Measurements from ENCODE around the gene DHCR7. TPM values are rescaled to one million over a fixed set of nuclear protein-coding genes. Genes with fewer than 3 reads are reported as not detected.

DHCR7 gene
- total RNA-seq, 3 donors from 2014 or later (not counting 1 experiment from before 2014, with no cell fraction given), result 12.5 to 18.1 (median 15.9) TPM

DNA sequence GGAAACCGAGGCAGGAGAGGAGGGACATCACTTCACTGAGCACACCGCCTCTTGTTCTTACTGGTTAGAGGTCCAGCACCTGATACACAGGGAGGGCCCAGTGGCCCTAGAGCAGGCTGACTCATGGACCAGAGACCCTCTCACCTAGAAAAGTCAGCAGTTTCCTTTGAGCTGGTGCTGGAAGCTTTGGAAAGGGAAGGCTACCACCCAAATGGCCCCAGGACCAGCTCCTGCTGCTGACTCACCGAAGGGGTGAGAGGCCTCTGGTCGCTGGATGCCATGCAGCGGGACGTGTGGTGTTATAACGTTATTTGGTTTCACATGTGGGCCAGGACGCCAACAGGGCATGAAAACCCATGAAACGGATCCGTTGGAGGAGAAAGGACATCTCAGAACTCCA lies 8.6 kb upstream of the DHCR7 start:
- TF ChIP-seq, protein P1, sequence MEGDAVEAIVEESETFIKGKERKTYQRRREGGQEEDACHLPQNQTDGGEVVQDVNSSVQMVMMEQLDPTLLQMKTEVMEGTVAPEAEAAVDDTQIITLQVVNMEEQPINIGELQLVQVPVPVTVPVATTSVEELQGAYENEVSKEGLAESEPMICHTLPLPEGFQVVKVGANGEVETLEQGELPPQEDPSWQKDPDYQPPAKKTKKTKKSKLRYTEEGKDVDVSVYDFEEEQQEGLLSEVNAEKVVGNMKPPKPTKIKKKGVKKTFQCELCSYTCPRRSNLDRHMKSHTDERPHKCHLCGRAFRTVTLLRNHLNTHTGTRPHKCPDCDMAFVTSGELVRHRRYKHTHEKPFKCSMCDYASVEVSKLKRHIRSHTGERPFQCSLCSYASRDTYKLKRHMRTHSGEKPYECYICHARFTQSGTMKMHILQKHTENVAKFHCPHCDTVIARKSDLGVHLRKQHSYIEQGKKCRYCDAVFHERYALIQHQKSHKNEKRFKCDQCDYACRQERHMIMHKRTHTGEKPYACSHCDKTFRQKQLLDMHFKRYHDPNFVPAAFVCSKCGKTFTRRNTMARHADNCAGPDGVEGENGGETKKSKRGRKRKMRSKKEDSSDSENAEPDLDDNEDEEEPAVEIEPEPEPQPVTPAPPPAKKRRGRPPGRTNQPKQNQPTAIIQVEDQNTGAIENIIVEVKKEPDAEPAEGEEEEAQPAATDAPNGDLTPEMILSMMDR (IDR thresholded peaks at IDR 0.05), result no peak
- Histone ChIP-seq H3K27me3 (ENCODE audit: control insufficient read depth, insufficient read depth, low read length) (no peaks in the 10 kb centered on the region), H3K36me3 (ENCODE audit: control insufficient read depth, insufficient read depth, low read length) (peaks cover 57% of the 10 kb centered on the region), H3K4me3 (ENCODE audit: low read length) (no peak overlapping the region), H3K9me3 (ENCODE audit: control insufficient read depth, insufficient read depth, low read length) (no peaks in the 10 kb centered on the region), H3K27ac (ENCODE audit: low read length) (no peak overlapping the region), H3K4me1 (ENCODE audit: control insufficient read depth, insufficient read depth, low read length) (peaks cover 24% of the 10 kb centered on the region)
- DNase-seq (no peak), ATAC-seq (no peak)
- H3K27me3 Mint-ChIP-seq (ENCODE audit: low read depth in 2 of 2), result no peaks in the 10 kb centered on the region
- peak overlapping the region; percentile 55 for H3K4me3 Mint-ChIP-seq
- no peak overlapping the region for H3K27ac Mint-ChIP-seq
- WGBS (ENCODE audit: insufficient coverage), result 94% methylated on average over 10 of the region's 10 CpGs
- H3K4me1 Mint-ChIP-seq, result peaks cover 52 to 55% of the 10 kb centered on the region in 2 donors
- no peaks in the 10 kb centered on the region for H3K9me3 Mint-ChIP-seq
- intact Hi-C loops (cut with micrococcal nuclease), result no loop called here
- peaks cover 27% of the 10 kb centered on the region for H3K36me3 Mint-ChIP-seq

DNA sequence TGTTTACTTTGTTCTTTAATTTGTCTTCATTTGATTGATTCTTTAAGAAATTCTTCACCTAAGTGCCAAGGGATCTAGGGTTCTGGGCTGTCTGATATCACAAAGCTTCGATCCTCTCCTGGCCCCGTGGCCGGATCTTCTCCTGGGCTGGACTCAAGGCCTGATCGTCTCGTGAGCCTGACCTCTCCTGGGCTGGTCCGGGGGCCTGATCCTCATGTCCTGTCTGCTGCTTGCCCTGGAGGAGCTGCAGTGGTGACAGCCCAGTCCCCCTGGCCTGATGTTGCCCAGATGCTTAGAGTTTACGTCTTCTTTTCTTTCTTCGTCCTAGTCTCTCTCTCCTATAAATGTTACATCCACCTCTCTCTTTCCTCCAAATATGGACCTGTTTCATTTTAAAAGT lies 8.1 kb upstream of the DHCR7 start:
- 95% methylated on average over 8 of the region's 8 CpGs for WGBS (ENCODE audit: insufficient coverage)
- no peaks in the 10 kb centered on the region for H3K27me3 ChIP-seq (ENCODE audit: control insufficient read depth, insufficient read depth, low read length)
- Mint-ChIP-seq H3K4me1 (peaks cover 57 to 58% of the 10 kb centered on the region in 2 donors), H3K27ac (no peak overlapping the region), H3K9me3 (no peaks in the 10 kb centered on the region), H3K27me3 (ENCODE audit: low read depth in 2 of 2) (no peaks in the 10 kb centered on the region), H3K4me3 (peak overlapping the region; percentile 55), H3K36me3 (peaks cover 27% of the 10 kb centered on the region)
- intact Hi-C loops (cut with micrococcal nuclease), result no loop called here
- TF ChIP-seq, protein P1 (IDR thresholded peaks at IDR 0.05), result no peak
- no peak overlapping the region for H3K27ac ChIP-seq (ENCODE audit: low read length)
- no peak overlapping the region for H3K4me3 ChIP-seq (ENCODE audit: low read length)
- peaks cover 54% of the 10 kb centered on the region for H3K36me3 ChIP-seq (ENCODE audit: control insufficient read depth, insufficient read depth, low read length)
- ATAC-seq, result no peak
- DNase-seq, result no peak
- no peaks in the 10 kb centered on the region for H3K9me3 ChIP-seq (ENCODE audit: control insufficient read depth, insufficient read depth, low read length)
- H3K4me1 ChIP-seq (ENCODE audit: control insufficient read depth, insufficient read depth, low read length), result peaks cover 27% of the 10 kb centered on the region

DNA sequence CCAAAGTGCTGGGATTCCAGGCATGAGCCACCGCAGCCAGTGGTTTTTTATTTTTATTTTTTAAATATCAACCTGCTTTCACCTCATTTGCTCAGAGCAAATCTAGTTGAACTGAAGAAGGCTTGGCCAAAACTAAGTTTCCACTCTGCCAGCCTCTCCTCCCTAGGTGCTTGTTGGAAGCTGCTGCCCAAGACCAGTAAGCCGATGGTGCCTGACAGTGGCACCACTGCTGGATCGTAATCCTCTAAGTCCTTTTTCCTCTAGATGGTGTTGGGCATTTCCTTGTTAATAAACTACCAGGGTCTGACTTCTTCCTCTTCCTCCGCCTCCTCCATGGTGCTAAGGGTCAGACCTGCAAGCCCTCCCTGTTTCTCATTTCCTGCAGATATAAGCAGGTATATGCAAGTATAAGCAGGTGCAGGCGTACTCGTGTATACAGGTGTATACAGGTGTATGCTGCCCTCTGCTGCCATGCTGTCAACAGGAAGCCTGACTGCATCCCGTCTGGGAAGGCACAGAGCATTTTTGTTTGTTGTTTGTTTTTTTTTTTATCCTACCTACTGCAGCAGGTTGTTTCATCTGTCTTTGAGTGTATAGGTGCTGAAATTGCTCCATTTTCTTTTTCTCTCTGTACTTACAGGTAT lies 6.4 kb upstream of the DHCR7 start:
- TF ChIP-seq, protein P1 (IDR thresholded peaks at IDR 0.05), result no peak
- H3K4me3 ChIP-seq (ENCODE audit: low read length), result no peak overlapping the region
- Mint-ChIP-seq H3K4me3 (peak overlapping the region; percentile 93), H3K9me3 (no peaks in the 10 kb centered on the region), H3K4me1 (peaks cover 52 to 64% of the 10 kb centered on the region in 2 donors), H3K27me3 (ENCODE audit: low read depth in 2 of 2) (no peaks in the 10 kb centered on the region), H3K27ac (peak overlapping the region in 1 of 2 donors; percentile 48), H3K36me3 (peaks cover 10% of the 10 kb centered on the region)
- peaks cover 29% of the 10 kb centered on the region for H3K4me1 ChIP-seq (ENCODE audit: control insufficient read depth, insufficient read depth, low read length)
- no peaks in the 10 kb centered on the region for H3K27me3 ChIP-seq (ENCODE audit: control insufficient read depth, insufficient read depth, low read length)
- H3K27ac ChIP-seq (ENCODE audit: low read length), result no peak overlapping the region
- H3K9me3 ChIP-seq (ENCODE audit: control insufficient read depth, insufficient read depth, low read length), result no peaks in the 10 kb centered on the region
- intact Hi-C loops (cut with micrococcal nuclease), result no loop called here
- WGBS (ENCODE audit: insufficient coverage), result 85% methylated on average over 5 of the region's 7 CpGs
- peaks cover 42% of the 10 kb centered on the region for H3K36me3 ChIP-seq (ENCODE audit: control insufficient read depth, insufficient read depth, low read length)
- peak in 1 of 2 donors; percentile 71 for DNase-seq
- ATAC-seq, result no peak

DNA sequence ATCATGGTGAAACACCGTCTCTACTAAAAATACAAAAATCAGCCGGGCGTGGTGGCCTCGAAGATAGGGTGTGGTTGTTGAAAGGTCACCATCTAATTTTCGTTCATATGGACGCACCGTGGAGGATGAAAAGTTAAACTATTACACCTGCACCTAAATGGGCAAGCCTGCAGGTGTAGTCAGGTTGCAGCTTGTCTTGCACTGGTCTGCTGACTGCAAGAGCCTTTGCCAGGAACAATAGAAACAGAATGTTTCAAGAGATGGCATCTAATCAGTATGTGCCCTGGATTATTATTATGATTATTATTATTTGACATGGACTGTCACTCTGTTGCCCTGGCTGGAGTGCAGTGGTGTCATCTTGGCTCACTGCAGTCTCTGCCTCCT lies 5.7 kb upstream of the DHCR7 start:
- Histone ChIP-seq H3K27ac (ENCODE audit: low read length) (no peak overlapping the region), H3K4me3 (ENCODE audit: low read length) (peak overlapping the region; percentile 63), H3K9me3 (ENCODE audit: control insufficient read depth, insufficient read depth, low read length) (no peaks in the 10 kb centered on the region), H3K36me3 (ENCODE audit: control insufficient read depth, insufficient read depth, low read length) (peaks cover 36% of the 10 kb centered on the region), H3K4me1 (ENCODE audit: control insufficient read depth, insufficient read depth, low read length) (peaks cover 36% of the 10 kb centered on the region), H3K27me3 (ENCODE audit: control insufficient read depth, insufficient read depth, low read length) (no peaks in the 10 kb centered on the region)
- Mint-ChIP-seq H3K36me3 (peaks cover 8% of the 10 kb centered on the region), H3K9me3 (no peaks in the 10 kb centered on the region), H3K4me3 (peak overlapping the region; percentile 93), H3K27me3 (ENCODE audit: low read depth in 2 of 2) (no peaks in the 10 kb centered on the region), H3K27ac (peak overlapping the region; percentile 90 to 91), H3K4me1 (peaks cover 57 to 68% of the 10 kb centered on the region in 2 donors)
- ATAC-seq, result no peak
- TF ChIP-seq, protein P1 (IDR thresholded peaks at IDR 0.05), result no peak
- intact Hi-C loops (cut with micrococcal nuclease), result no loop called here
- 43% methylated on average over 4 of the region's 7 CpGs for WGBS (ENCODE audit: insufficient coverage)
- peak in 1 of 2 donors; percentile 14 for DNase-seq
